Measurements from ENCODE around the gene TPD52L2.

- TF ChIP-seq POLR2A (IDR thresholded peaks at IDR 0.05; ENCODE audit: low read length) (no peak), GATA1 (IDR thresholded peaks at IDR 0.05; ENCODE audit: low read depth, low read length) (no peak)
Observed at GRCh38 chr20:63933646-63934045, 68.6 kb downstream of the TPD52L2 start.

Data from erythroblast (primary cell).